K562 (cell line): ENCODE results near the gene PBX4. TPM values are rescaled to one million over a fixed set of nuclear protein-coding genes. Genes with fewer than 3 reads are reported as not detected.

ENCODE experiments used
- ATF1 ChIP-seq, 2 experiments: fragments of 450-650 bp in 1 of 2; IDR thresholded peaks; 2 replicates each; pipeline ENCODE4 v1.6.1; 2016; ENCODE audit warnings: missing compliant biosample characterization in 1 of 2, missing genetic modification characterization in 1 of 2
- CC2D1A ChIP-seq: fragments of 450-650 bp; IDR thresholded peaks from 2 replicates; pipeline ENCODE4 v1.6.1; 2017; ENCODE audit warnings: mild to moderate bottlenecking
- ELF4 ChIP-seq: fragments of 450-650 bp; formaldehyde crosslinking; IDR thresholded peaks from 2 replicates; pipeline ENCODE4 v1.4.0; 2022; ENCODE audit warnings: missing genetic modification characterization
- HMG20A ChIP-seq: fragments of 450-650 bp; formaldehyde crosslinking; conservative IDR thresholded peaks from 2 replicates; pipeline ENCODE4 v1.4.0; 2020; ENCODE audit warnings: mild to moderate bottlenecking, mixed read lengths
- HNRNPLL ChIP-seq: fragments of 200-400 bp; formaldehyde crosslinking; IDR thresholded peaks from 2 replicates; pipeline ENCODE4 v1.6.1; 2017; ENCODE audit warnings: low read length, low read depth, mild to moderate bottlenecking; ENCODE audit not compliant: poor library complexity, severe bottlenecking
- HOXB6 ChIP-seq: fragments of 250-450 bp; sonication (Bioruptor Pico); IDR thresholded peaks from 2 replicates; pipeline ENCODE4 v1.5.1; 2022; ENCODE audit warnings: mild to moderate bottlenecking, borderline replicate concordance
- MCM7 ChIP-seq, 2 experiments: fragments of 450-650 bp; IDR thresholded peaks; 2 replicates each; pipeline ENCODE4 v1.6.1; 2016 to 2018
- NFATC3 ChIP-seq: fragments of 450-650 bp; IDR thresholded peaks from 2 replicates; pipeline ENCODE4 v1.6.1; 2017; ENCODE audit warnings: mild to moderate bottlenecking
- POLR2G ChIP-seq: fragments of 200-400 bp; formaldehyde crosslinking; IDR thresholded peaks from 2 replicates; pipeline ENCODE4 v1.6.1; 2017; ENCODE audit warnings: low read depth, mild to moderate bottlenecking, antibody characterized with exemption, low read length, moderate library complexity
- SAFB ChIP-seq: fragments of 200-400 bp; formaldehyde crosslinking; IDR thresholded peaks from 2 replicates; pipeline ENCODE4 v1.6.1; 2017; ENCODE audit warnings: low read depth, low read length, borderline replicate concordance
- SLC30A9 ChIP-seq: fragments of 250-450 bp; sonication (Bioruptor Pico); IDR thresholded peaks from 2 replicates; pipeline ENCODE4 v1.8.0; 2022; ENCODE audit warnings: mild to moderate bottlenecking, moderate library complexity
- TAL1 ChIP-seq: fragments of 450-650 bp; IDR thresholded peaks from 2 replicates; pipeline ENCODE4 v1.6.1; 2016; ENCODE audit warnings: mild to moderate bottlenecking
- ZMIZ1 ChIP-seq, 2 experiments: fragments of 150-350 bp in 1 of 2; IDR thresholded peaks; 2 replicates each; pipeline ENCODE4 v1.6.1; 2012 to 2016; ENCODE audit warnings: low read depth in 2 of 2, low read length in 2 of 2, mild to moderate bottlenecking in 1 of 2, moderate library complexity in 1 of 2
- ZNF507 ChIP-seq: conservative IDR thresholded peaks from 2 replicates; pipeline ENCODE4 v1.6.1; 2017; ENCODE audit warnings: missing genetic modification characterization, missing compliant biosample characterization
- ZNF695 ChIP-seq: fragments of 450-650 bp; formaldehyde crosslinking; IDR thresholded peaks from 2 replicates; pipeline ENCODE4 v1.4.0; 2020; ENCODE audit warnings: mild to moderate bottlenecking, moderate library complexity
- polyA plus RNA-seq, 8 experiments: library from polyadenylated mRNA; depleted of rRNA in 4 of 8; stranded (reverse) in 5 of 8; unstranded in 3 of 8; fragments of >200 nt; fragmentation: Nextera tagmentation in 2 of 8; fragmentation: Illumina TruSeq in 1 of 8; extraction: Ambion mirVana in 2 of 8; extraction: Trizol in 1 of 8; gene quantifications; 2 replicates each; pipeline versions ENCODE4 v1.2.1 to v1.2.3, GENCODE V29; 2011 to 2014; ENCODE audit warnings: inconsistent platforms in 1 of 8, missing spikeins in 1 of 8
- total RNA-seq, 7 experiments: library from RNA; depleted of rRNA in 6 of 7; stranded (reverse); fragments of >200 nt in 6 of 7; fragmentation: Illumina TruSeq in 2 of 7; extraction: Trizol in 2 of 7; gene quantifications; 2 replicates each; pipeline versions ENCODE4 v1.2.1 to v1.2.3, GENCODE V29; 2011 to 2021; ENCODE audit warnings: low replicate concordance in 1 of 7
- TF ChIP-seq, protein P1 (sequence below), 2 experiments: fragments of 450-650 bp in 1 of 2; IDR thresholded peaks; 2 replicates each; pipeline ENCODE4 v1.6.1; 2011 to 2017; ENCODE audit warnings: low read depth in 2 of 2, antibody characterized with exemption in 1 of 2, borderline replicate concordance in 1 of 2, low read length in 1 of 2, mild to moderate bottlenecking in 1 of 2, mixed read lengths in 1 of 2; ENCODE audit not compliant: control insufficient read depth in 1 of 2
- TF ChIP-seq, protein P2 (sequence below): fragments of 450-650 bp; formaldehyde crosslinking; IDR thresholded peaks from 2 replicates; pipeline ENCODE4 v1.4.0; 2020; ENCODE audit warnings: mild to moderate bottlenecking, moderate library complexity
- TF ChIP-seq, protein P3 (sequence below): sonication (generic); formaldehyde crosslinking; IDR thresholded peaks from 2 replicates; pipeline ENCODE4 v1.8.1; 2022; ENCODE audit warnings: missing genetic modification reagents

Gene PBX4
- total and polyA plus RNA-seq, 9 of the 15 experiments (the other 6 are each of a cell fraction or from before 2014, with no cell fraction given), result 0.11 to 3.8 (median 1.6) TPM; not detected in 1

DNA sequence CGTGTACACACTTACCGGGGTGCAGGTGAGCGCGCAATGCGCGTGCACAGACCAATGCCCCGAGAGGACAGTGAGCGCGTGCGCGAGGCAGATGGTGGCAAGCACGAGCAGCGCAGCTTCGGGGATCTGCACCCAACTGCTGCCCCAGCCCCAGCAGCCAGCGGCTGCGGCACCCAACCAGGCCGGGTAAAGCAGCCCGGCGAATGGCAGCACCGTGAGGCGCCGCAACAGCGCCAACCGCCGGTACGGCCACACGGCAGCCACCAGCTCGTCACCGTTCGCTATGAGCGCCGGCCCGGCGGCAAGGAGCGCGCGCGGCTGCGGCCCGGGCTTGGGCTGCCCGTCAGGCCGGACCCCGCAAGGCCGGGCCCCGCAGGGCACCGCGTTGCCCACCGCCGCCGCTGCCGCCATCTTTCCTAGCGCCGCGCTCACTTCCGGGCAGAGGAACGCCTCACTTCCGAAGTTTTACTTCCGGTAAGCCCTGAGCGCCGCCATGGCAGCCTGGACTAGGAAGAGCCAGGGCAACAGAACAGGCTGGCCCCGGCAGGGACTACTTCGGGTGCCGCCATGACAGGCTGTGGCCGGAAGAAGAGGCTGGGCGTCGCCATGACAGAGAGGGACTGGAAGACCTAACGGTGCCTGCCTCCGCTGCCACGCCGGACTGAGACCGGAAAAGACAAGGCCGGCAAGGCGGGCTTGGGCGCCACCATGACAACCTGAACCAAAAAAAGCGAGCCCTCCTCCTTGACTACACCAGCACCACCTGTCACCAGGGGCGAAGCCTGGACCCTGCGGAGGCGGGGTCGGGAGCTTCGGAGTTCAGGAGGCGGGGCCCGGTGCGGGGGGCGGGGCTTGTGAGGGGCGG lies 45.0 kb upstream of the PBX4 start, which contains the start of gene ATP13A1 (continued):
- TF ChIP-seq, protein P1, sequence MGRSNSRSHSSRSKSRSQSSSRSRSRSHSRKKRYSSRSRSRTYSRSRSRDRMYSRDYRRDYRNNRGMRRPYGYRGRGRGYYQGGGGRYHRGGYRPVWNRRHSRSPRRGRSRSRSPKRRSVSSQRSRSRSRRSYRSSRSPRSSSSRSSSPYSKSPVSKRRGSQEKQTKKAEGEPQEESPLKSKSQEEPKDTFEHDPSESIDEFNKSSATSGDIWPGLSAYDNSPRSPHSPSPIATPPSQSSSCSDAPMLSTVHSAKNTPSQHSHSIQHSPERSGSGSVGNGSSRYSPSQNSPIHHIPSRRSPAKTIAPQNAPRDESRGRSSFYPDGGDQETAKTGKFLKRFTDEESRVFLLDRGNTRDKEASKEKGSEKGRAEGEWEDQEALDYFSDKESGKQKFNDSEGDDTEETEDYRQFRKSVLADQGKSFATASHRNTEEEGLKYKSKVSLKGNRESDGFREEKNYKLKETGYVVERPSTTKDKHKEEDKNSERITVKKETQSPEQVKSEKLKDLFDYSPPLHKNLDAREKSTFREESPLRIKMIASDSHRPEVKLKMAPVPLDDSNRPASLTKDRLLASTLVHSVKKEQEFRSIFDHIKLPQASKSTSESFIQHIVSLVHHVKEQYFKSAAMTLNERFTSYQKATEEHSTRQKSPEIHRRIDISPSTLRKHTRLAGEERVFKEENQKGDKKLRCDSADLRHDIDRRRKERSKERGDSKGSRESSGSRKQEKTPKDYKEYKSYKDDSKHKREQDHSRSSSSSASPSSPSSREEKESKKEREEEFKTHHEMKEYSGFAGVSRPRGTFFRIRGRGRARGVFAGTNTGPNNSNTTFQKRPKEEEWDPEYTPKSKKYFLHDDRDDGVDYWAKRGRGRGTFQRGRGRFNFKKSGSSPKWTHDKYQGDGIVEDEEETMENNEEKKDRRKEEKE (IDR thresholded peaks at IDR 0.05; ENCODE audit: borderline replicate concordance in 1 of 2, control insufficient read depth in 1 of 2, low read depth in 2 of 2, low read length in 1 of 2), result no peak
- TF ChIP-seq, protein P2, sequence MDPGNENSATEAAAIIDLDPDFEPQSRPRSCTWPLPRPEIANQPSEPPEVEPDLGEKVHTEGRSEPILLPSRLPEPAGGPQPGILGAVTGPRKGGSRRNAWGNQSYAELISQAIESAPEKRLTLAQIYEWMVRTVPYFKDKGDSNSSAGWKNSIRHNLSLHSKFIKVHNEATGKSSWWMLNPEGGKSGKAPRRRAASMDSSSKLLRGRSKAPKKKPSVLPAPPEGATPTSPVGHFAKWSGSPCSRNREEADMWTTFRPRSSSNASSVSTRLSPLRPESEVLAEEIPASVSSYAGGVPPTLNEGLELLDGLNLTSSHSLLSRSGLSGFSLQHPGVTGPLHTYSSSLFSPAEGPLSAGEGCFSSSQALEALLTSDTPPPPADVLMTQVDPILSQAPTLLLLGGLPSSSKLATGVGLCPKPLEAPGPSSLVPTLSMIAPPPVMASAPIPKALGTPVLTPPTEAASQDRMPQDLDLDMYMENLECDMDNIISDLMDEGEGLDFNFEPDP (CRISPR knock-in tag), result no peak
- no peak for TF ChIP-seq TAL1
- TF ChIP-seq, protein P3, sequence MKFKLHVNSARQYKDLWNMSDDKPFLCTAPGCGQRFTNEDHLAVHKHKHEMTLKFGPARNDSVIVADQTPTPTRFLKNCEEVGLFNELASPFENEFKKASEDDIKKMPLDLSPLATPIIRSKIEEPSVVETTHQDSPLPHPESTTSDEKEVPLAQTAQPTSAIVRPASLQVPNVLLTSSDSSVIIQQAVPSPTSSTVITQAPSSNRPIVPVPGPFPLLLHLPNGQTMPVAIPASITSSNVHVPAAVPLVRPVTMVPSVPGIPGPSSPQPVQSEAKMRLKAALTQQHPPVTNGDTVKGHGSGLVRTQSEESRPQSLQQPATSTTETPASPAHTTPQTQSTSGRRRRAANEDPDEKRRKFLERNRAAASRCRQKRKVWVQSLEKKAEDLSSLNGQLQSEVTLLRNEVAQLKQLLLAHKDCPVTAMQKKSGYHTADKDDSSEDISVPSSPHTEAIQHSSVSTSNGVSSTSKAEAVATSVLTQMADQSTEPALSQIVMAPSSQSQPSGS, result peak; percentile 16; the same call in 1 of the 2 replicates
- no peak for TF ChIP-seq SLC30A9 (CRISPR knock-in tag)
- peak; percentile 93; the same call in 1 of the 2 replicates for TF ChIP-seq ELF4
- TF ChIP-seq HOXB6, result no peak
- TF ChIP-seq HNRNPLL, result peak; percentile 41
- 0 out of 4 replicates have a peak, but pooled peaks have one; percentile 7 to 13 for TF ChIP-seq ZMIZ1 (IDR thresholded peaks at IDR 0.05; ENCODE audit: low read depth in 2 of 2, low read length in 2 of 2)
- TF ChIP-seq ZNF695 (CRISPR knock-in tag), result no peak
- no peak for TF ChIP-seq CC2D1A
- no peak for TF ChIP-seq MCM7 (IDR thresholded peaks at IDR 0.05)
- TF ChIP-seq HMG20A (CRISPR knock-in tag), result no peak
- no peak for TF ChIP-seq ZNF507 (tag)
- TF ChIP-seq SAFB, result no peak
- no peak for TF ChIP-seq ATF1 (CRISPR knock-in tag; IDR thresholded peaks at IDR 0.05)
- TF ChIP-seq ATF1 (tag; IDR thresholded peaks at IDR 0.05), result peak; percentile 71
- peak; percentile 98 for TF ChIP-seq POLR2G
- TF ChIP-seq NFATC3, result no peak
